ENCODE measurements around the gene NDUFAB1. TPM values are rescaled to one million over a fixed set of nuclear protein-coding genes. Genes with fewer than 3 reads are reported as not detected.

NDUFAB1 gene
- total RNA-seq, 6 experiments from 2014 or later: 79.4 to 101 (median 89.0) TPM

GRCh38 chr16:23566724-23567123 is 29.4 kb downstream of the NDUFAB1 start:
- Mint-ChIP-seq H3K27ac (no peak overlapping the region), H3K4me1 (ENCODE audit: low read depth) (peaks cover 8% of the 10 kb centered on the region; the same call in 1 of the 2 replicates), H3K36me3 (ENCODE audit: low read depth) (peaks cover 52% of the 10 kb centered on the region), H3K27me3 (ENCODE audit: insufficient read depth) (no peaks in the 10 kb centered on the region; the same call in 1 of the 2 replicates), H3K9me3 (no peaks in the 10 kb centered on the region), H3K4me3 (no peak overlapping the region)
- TF ChIP-seq CTCF (IDR thresholded peaks at IDR 0.05): no peak
- DNase-seq: no peak

GRCh38 chr16:23564575-23565363 is 31.3 kb downstream of the NDUFAB1 start:
- Mint-ChIP-seq H3K9me3 (no peaks in the 10 kb centered on the region), H3K36me3 (ENCODE audit: low read depth) (peaks cover 50% of the 10 kb centered on the region), H3K4me1 (ENCODE audit: low read depth) (peaks cover 15% of the 10 kb centered on the region), H3K27ac (peak overlapping the region; percentile 24; the same call in 1 of the 2 replicates), H3K27me3 (ENCODE audit: insufficient read depth) (no peaks in the 10 kb centered on the region; the same call in 1 of the 2 replicates), H3K4me3 (no peak overlapping the region)
- no peak for DNase-seq
- TF ChIP-seq CTCF (IDR thresholded peaks at IDR 0.05): no peak

GRCh38 chr16:23563186-23563585 is 32.9 kb downstream of the NDUFAB1 start:
- H3K9me3 Mint-ChIP-seq: no peaks in the 10 kb centered on the region
- DNase-seq: no peak
- H3K27me3 Mint-ChIP-seq (ENCODE audit: insufficient read depth): no peaks in the 10 kb centered on the region; the same call in 1 of the 2 replicates
- H3K36me3 Mint-ChIP-seq (ENCODE audit: low read depth): peaks cover 49% of the 10 kb centered on the region
- no peak overlapping the region for H3K27ac Mint-ChIP-seq
- no peak for TF ChIP-seq CTCF (IDR thresholded peaks at IDR 0.05)
- no peak overlapping the region for H3K4me3 Mint-ChIP-seq
- H3K4me1 Mint-ChIP-seq (ENCODE audit: low read depth): peaks cover 26% of the 10 kb centered on the region

DNA sequence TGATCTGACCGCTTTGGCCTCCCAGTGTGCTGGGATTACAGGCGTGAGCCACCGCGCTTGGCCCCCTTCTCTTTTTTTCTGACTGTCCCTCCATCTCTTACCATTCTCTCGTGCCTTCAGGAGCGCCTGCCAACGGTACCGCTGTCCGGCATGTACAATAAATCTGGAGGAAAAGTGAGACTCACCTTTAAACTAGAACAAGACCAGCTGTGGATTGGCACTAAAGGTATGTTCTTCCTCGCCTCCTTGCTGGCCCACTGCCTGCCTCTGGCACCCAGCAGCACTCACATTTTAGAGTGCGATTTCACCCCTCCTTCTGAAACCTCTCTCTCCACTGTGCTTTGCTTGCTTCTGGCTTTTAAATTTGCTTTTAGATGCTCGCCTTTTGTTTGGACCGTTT is 33.6 kb downstream of the NDUFAB1 start:
- Mint-ChIP-seq H3K27ac (no peak overlapping the region), H3K9me3 (no peaks in the 10 kb centered on the region), H3K27me3 (ENCODE audit: insufficient read depth) (no peaks in the 10 kb centered on the region; the same call in 1 of the 2 replicates), H3K36me3 (ENCODE audit: low read depth) (peaks cover 44% of the 10 kb centered on the region), H3K4me3 (no peak overlapping the region), H3K4me1 (ENCODE audit: low read depth) (peaks cover 26% of the 10 kb centered on the region)
- no peak for DNase-seq
- TF ChIP-seq CTCF (IDR thresholded peaks at IDR 0.05): no peak

GRCh38 chr16:23561586-23561985 is 34.5 kb downstream of the NDUFAB1 start:
- H3K27ac Mint-ChIP-seq: no peak overlapping the region
- H3K4me1 Mint-ChIP-seq (ENCODE audit: low read depth): peaks cover 31% of the 10 kb centered on the region
- peaks cover 6% of the 10 kb centered on the region for H3K9me3 Mint-ChIP-seq
- no peak overlapping the region for H3K4me3 Mint-ChIP-seq
- no peak for TF ChIP-seq CTCF (IDR thresholded peaks at IDR 0.05)
- DNase-seq: no peak
- H3K27me3 Mint-ChIP-seq (ENCODE audit: insufficient read depth): no peaks in the 10 kb centered on the region; the same call in 1 of the 2 replicates
- H3K36me3 Mint-ChIP-seq (ENCODE audit: low read depth): peaks cover 41% of the 10 kb centered on the region
